CD4-positive, alpha-beta memory T cell (primary cell): ENCODE data around the gene FUCA2. TPM values are rescaled to one million over a fixed set of nuclear protein-coding genes. Genes with fewer than 3 reads are reported as not detected.

Source experiments
- CTCF ChIA-PET: fragments of 350-600 bp; sonication (Branson Sonifier 250); formaldehyde crosslinking; loops from one replicate; lab custom pipeline; 2021; ENCODE audit warnings: inconsistent platforms; ENCODE audit not compliant: partially characterized antibody; lab: Charles Lee
- POLR2A ChIA-PET: fragments of 350-600 bp; sonication (Branson Sonifier 250); formaldehyde crosslinking; loops from one replicate; lab custom pipeline; 2021; ENCODE audit not compliant: partially characterized antibody; lab: Charles Lee
- DNase-seq, 5 donors: peaks; one replicate each; pipeline versions ENCODE4 v3.0.0 to v3.0.0-alpha.2; 2020 to 2022; ENCODE audit warnings: mixed read lengths in 1 of 5
- H3K27ac ChIP-seq: one replicate; pipeline ENCODE4 v1.7.0; 2013; ENCODE audit warnings: low read depth, low read length
- H3K27me3 ChIP-seq: 2 replicates; pipeline ENCODE4 v1.7.0; 2013; ENCODE audit warnings: mild to moderate bottlenecking, low read length, moderate library complexity; ENCODE audit not compliant: insufficient read depth
- H3K36me3 ChIP-seq: 2 replicates; pipeline ENCODE4 v1.7.0; 2013; ENCODE audit warnings: mild to moderate bottlenecking, low read length, moderate library complexity; ENCODE audit not compliant: insufficient read depth
- H3K4me1 ChIP-seq: 2 replicates; pipeline ENCODE4 v1.7.0; 2013; ENCODE audit warnings: mild to moderate bottlenecking, low read length, moderate library complexity; ENCODE audit not compliant: insufficient read depth
- H3K4me3 ChIP-seq, 2 donors: one replicate each; pipeline ENCODE4 v1.7.0; 2013; ENCODE audit warnings: low read length in 2 of 2, mild to moderate bottlenecking in 1 of 2
- H3K9me3 ChIP-seq, 2 donors: one replicate each; pipeline ENCODE4 v1.7.0; 2013; ENCODE audit warnings: low read length in 2 of 2, control low read depth in 1 of 2; ENCODE audit not compliant: control insufficient read depth in 1 of 2
- H3K27ac Mint-ChIP-seq, 7 donors: one replicate each; pipeline ENCODE4 v1.8.0; 2020 to 2021; ENCODE audit warnings: mixed read lengths in 7 of 7, mild to moderate bottlenecking in 6 of 7, inconsistent platforms in 3 of 7, moderate library complexity in 3 of 7
- H3K27me3 Mint-ChIP-seq, 2 donors: one replicate each; pipeline ENCODE4 v1.8.0; 2020 to 2021; ENCODE audit warnings: mixed read lengths in 2 of 2
- H3K36me3 Mint-ChIP-seq, 2 donors: one replicate each; pipeline ENCODE4 v1.8.0; 2020 to 2021; ENCODE audit warnings: mixed read lengths in 2 of 2, inconsistent platforms in 1 of 2, mild to moderate bottlenecking in 1 of 2
- H3K4me1 Mint-ChIP-seq, 4 donors: one replicate each; pipeline ENCODE4 v1.8.0; 2020 to 2021; ENCODE audit warnings: mixed read lengths in 4 of 4, mild to moderate bottlenecking in 1 of 4
- H3K4me3 Mint-ChIP-seq, 8 donors: one replicate each; pipeline ENCODE4 v1.8.0; 2020 to 2021; ENCODE audit warnings: mixed read lengths in 8 of 8, mild to moderate bottlenecking in 7 of 8, moderate library complexity in 6 of 8, inconsistent platforms in 3 of 8
- H3K9me3 Mint-ChIP-seq, 8 donors: one replicate each; pipeline ENCODE4 v1.8.0; 2020 to 2021; ENCODE audit warnings: mixed read lengths in 8 of 8, mild to moderate bottlenecking in 5 of 8, inconsistent platforms in 3 of 8, moderate library complexity in 1 of 8
- intact Hi-C: fragments of 100-400 bp; cut with micrococcal nuclease; formaldehyde crosslinking; loops from one replicate; pipeline ENCODE4 v1.15.1; 2023
- polyA plus RNA-seq, 2 donors: library from polyadenylated mRNA; unstranded; fragments of 300-500 nt; fragmentation: Illumina TruSeq; gene quantifications; one replicate each; pipeline ENCODE4 v1.2.3, GENCODE V29; 2021
- total RNA-seq, 2 experiments: library from RNA; stranded (reverse); gene quantifications; one replicate each; pipeline ENCODE4 v1.2.3, GENCODE V29; 2021

The FUCA2 gene
- total and polyA plus RNA-seq, 4 experiments from 2014 or later: 10.6 to 26.3 (median 11.8) TPM

DNA sequence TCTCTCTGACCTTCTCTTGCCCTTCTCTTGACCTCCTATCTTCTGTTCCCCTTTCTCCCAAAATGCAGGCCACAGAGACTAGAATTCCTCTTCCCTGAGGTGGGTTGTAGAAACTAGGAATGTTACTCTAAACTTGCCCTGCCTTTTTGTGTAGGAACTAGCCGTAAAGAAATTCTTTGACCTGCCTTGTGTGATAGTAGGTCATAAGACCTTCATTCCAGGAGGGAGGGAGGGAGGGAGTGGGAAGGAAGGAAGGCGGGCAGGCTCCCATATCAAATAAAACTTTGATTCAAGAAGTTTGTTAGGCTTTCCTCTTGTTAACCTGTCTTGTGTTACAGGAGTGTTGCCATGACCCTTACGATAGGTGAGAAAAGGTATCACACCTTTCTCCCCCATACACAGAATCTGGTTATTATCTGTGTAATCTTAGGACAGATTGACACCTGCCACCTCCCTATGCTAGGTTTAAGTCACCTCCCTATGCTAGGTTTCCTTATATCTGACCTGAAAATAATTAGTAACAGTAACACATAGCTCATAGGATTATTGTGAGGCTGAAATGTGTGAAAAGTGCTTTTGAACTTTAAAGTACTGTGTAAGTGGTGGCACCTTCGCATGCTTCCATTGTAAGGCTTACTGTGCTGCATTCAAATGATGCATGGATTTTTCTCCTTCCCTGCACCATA is 32.6 kb upstream of the FUCA2 start:
- Mint-ChIP-seq H3K4me3 (peak overlapping the region in 5 of 8 donors; percentile 49 to 88 (median 80)), H3K27me3 (no peaks in the 10 kb centered on the region), H3K4me1 (peaks cover 71 to 95% (median 88%) of the 10 kb centered on the region in 4 donors), H3K36me3 (no peaks in the 10 kb centered on the region), H3K27ac (peak overlapping the region; percentile 49 to 97 (median 95)), H3K9me3 (no peaks in the 10 kb centered on the region)
- Histone ChIP-seq H3K36me3 (no peaks in the 10 kb centered on the region), H3K27ac (no peak overlapping the region), H3K27me3 (no peaks in the 10 kb centered on the region), H3K4me3 (no peak overlapping the region), H3K9me3 (no peaks in the 10 kb centered on the region), H3K4me1 (peaks cover 100% of the 10 kb centered on the region)
- ChIA-PET CTCF (interaction anchor here (1.2 to 10.5 kb wide), 3 partner anchors 9 to 32 kb away, joined by 3 to 114 read pairs (median 3); partner anchors contain the start of gene FUCA2), POLR2A (interaction anchor here (0.6 to 4.3 kb wide), 2 partner anchors 7 to 45 kb away, joined by 3 to 40 read pairs; no protein-coding TSS in a partner anchor)
- intact Hi-C loops: no loop called here
- no peak for DNase-seq

DNA sequence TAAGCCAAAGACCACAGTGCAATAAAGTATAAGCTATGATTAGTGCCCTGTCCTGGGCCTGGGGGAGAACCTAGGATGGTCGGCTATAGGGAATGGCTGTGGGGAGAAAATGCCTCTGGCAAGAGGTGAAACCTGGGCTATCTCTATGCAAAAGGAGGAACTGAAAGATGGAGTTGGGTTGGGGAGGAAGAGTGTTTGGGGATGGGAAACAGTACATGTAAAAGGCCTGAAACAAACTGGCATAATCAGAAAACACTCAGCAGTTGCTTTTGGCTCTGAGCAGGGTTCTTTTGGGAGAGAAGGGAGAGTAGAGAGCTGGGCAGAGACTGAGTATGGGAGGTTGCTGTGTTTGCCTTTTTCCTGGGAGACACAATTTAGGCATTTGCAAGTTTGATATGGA is 31.9 kb upstream of the FUCA2 start:
- Histone ChIP-seq H3K4me1 (peaks cover 100% of the 10 kb centered on the region), H3K9me3 (no peaks in the 10 kb centered on the region), H3K27ac (no peak overlapping the region), H3K36me3 (no peaks in the 10 kb centered on the region), H3K4me3 (no peak overlapping the region), H3K27me3 (no peaks in the 10 kb centered on the region)
- H3K9me3 Mint-ChIP-seq: no peaks in the 10 kb centered on the region
- DNase-seq: no peak
- CTCF ChIA-PET: interaction anchor here (1.3 to 10.5 kb wide), 3 partner anchors 8 to 32 kb away, joined by 3 to 114 read pairs (median 3); partner anchors contain the start of gene FUCA2
- peak overlapping the region; percentile 45 to 96 (median 89) for H3K27ac Mint-ChIP-seq
- POLR2A ChIA-PET: interaction anchor here (0.9 to 8.3 kb wide), 6 partner anchors 8 to 521 kb away, joined by 3 to 104 read pairs (median 4); partner anchors contain the start of genes FUCA2 and LTV1
- no peaks in the 10 kb centered on the region for H3K27me3 Mint-ChIP-seq
- peak overlapping the region in 7 of 8 donors; percentile 7 to 76 (median 36) for H3K4me3 Mint-ChIP-seq
- peaks cover 71 to 95% (median 87%) of the 10 kb centered on the region in 4 donors for H3K4me1 Mint-ChIP-seq
- H3K36me3 Mint-ChIP-seq: peaks cover 0 to under 1% of the 10 kb centered on the region in 2 donors
- intact Hi-C loops: no loop called here

DNA sequence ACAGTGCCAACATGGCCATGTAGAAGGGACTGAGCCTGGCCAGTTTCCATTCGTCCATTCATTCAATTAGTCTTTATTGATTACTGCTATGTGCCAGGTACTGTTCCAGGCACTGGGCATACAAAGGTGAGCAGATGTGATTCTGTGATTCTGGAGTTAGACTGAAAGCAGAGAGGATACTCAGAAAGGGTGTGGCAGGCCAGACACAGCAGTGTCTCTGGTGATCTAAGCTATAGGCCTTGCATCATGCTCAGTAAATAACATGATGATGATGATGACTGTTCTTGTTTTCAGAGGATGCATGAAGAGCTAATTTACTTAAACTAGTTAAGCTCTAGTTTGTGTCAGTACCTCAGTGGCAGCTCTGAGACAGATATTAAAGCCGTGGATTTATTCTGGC is 31.4 kb upstream of the FUCA2 start:
- no peak for DNase-seq
- H3K36me3 ChIP-seq: no peaks in the 10 kb centered on the region
- Mint-ChIP-seq H3K27ac (peak overlapping the region; percentile 45 to 96 (median 89)), H3K9me3 (no peaks in the 10 kb centered on the region), H3K4me1 (peaks cover 70 to 95% (median 88%) of the 10 kb centered on the region in 4 donors), H3K36me3 (peaks cover 0 to 6% of the 10 kb centered on the region in 2 donors), H3K27me3 (no peaks in the 10 kb centered on the region), H3K4me3 (peak overlapping the region in 7 of 8 donors; percentile 23 to 76 (median 56))
- ChIA-PET POLR2A (interaction anchor here (0.9 to 8.3 kb wide), 6 partner anchors 9 to 521 kb away, joined by 3 to 104 read pairs (median 4); partner anchors contain the start of genes FUCA2 and LTV1), CTCF (interaction anchor here (1.2 to 10.5 kb wide), 4 partner anchors 19 to 46 kb away, joined by 3 to 114 read pairs (median 4); partner anchors contain the start of gene FUCA2)
- H3K27me3 ChIP-seq: no peaks in the 10 kb centered on the region
- H3K9me3 ChIP-seq: no peaks in the 10 kb centered on the region
- H3K4me1 ChIP-seq: peaks cover 97% of the 10 kb centered on the region
- intact Hi-C loops: no loop called here
- H3K4me3 ChIP-seq: no peak overlapping the region
- no peak overlapping the region for H3K27ac ChIP-seq

DNA sequence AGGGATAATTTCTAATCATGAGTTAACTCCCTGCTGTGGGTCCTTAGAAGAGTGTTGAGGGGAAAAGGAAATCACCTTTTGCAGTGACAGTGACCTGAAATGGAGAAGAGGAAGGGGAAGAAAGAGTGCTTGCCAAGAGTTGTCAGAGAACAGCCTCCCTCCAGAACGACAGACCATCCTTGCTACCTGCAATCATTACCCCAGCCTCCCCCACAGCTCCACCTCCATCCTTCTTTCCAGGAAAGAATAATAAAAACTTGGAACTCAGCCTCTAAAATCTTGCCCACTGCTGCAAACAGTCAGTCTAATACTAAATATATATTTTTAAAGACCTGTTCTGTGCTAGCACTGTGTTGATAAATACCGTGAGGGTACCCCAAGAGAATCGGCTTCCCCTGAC is 28.7 kb upstream of the FUCA2 start:
- H3K27ac ChIP-seq: peak overlapping the region; percentile 73
- H3K4me3 ChIP-seq: peak overlapping the region in 1 of 2 donors; percentile 71

DNA sequence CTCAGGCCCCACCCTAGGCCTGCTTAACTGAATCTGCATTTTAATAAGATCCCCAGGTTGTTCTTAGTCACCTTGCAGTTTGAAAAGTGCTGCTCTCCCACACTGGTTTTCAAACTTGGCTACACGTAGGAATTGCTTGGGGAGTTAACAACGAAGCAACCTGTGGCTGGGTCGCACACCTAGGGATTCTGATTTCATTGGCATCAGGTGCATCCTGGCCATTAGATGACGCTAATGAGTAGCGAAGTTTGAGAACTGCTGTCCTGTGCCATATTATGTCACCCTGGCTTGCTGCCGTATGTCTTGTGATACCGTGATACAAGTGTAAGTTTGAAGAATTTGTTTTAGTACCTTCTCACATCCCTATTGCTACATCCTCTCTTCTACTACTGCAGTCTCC is 28.2 kb upstream of the FUCA2 start:
- peak overlapping the region; percentile 91 to 96 (median 96) for H3K27ac Mint-ChIP-seq
- peaks cover 77% of the 10 kb centered on the region for H3K4me1 ChIP-seq
- ChIA-PET POLR2A (interaction anchor here (0.7 to 8.3 kb wide), 9 partner anchors 7 to 303 kb away, joined by 4 to 104 read pairs (median 11); partner anchors contain the start of genes ADAT2, FUCA2, LTV1 and PEX3), CTCF (interaction anchor here (1.2 to 10.5 kb wide), 6 partner anchors 10 to 37 kb away, joined by 5 to 114 read pairs (median 7); partner anchors contain the start of gene FUCA2)
- peak overlapping the region; percentile 88 to 95 (median 92) for H3K4me3 Mint-ChIP-seq
- H3K9me3 Mint-ChIP-seq: no peaks in the 10 kb centered on the region
- intact Hi-C loops: loop anchor here (5.0 to 10.0 kb wide), 2 partner anchors 303 to 595 kb away; partner anchors contain the start of genes HIVEP2 and LTV1
- H3K36me3 ChIP-seq: no peaks in the 10 kb centered on the region
- peaks cover 54 to 82% (median 73%) of the 10 kb centered on the region in 4 donors for H3K4me1 Mint-ChIP-seq
- peaks cover 0 to 7% of the 10 kb centered on the region in 2 donors for H3K36me3 Mint-ChIP-seq
- H3K27me3 ChIP-seq: no peaks in the 10 kb centered on the region
- no peaks in the 10 kb centered on the region for H3K9me3 ChIP-seq
- H3K4me3 ChIP-seq: peak overlapping the region in 1 of 2 donors; percentile 71
- peak overlapping the region; percentile 73 for H3K27ac ChIP-seq
- DNase-seq: peak; percentile 40 to 65 (median 49)
- H3K27me3 Mint-ChIP-seq: no peaks in the 10 kb centered on the region

More for the DNA sequence above, 28.7 kb upstream of the FUCA2 start:
- H3K27me3 ChIP-seq: no peaks in the 10 kb centered on the region
- no peaks in the 10 kb centered on the region for H3K9me3 ChIP-seq
- Mint-ChIP-seq H3K4me3 (peak overlapping the region; percentile 88 to 95 (median 92)), H3K9me3 (no peaks in the 10 kb centered on the region), H3K4me1 (peaks cover 58 to 87% (median 77%) of the 10 kb centered on the region in 4 donors), H3K27me3 (no peaks in the 10 kb centered on the region), H3K36me3 (peaks cover 0 to 7% of the 10 kb centered on the region in 2 donors), H3K27ac (peak overlapping the region; percentile 91 to 96 (median 96))
- POLR2A ChIA-PET: interaction anchor here (0.5 to 8.3 kb wide), 6 partner anchors 9 to 582 kb away, joined by 4 to 104 read pairs (median 6); partner anchors contain the start of genes ADAT2, FUCA2 and PEX3
- H3K36me3 ChIP-seq: no peaks in the 10 kb centered on the region
- peaks cover 81% of the 10 kb centered on the region for H3K4me1 ChIP-seq
- CTCF ChIA-PET: interaction anchor here (1.7 to 10.5 kb wide), 4 partner anchors 11 to 36 kb away, joined by 6 to 114 read pairs (median 14); partner anchors contain the start of gene FUCA2
- intact Hi-C loops: no loop called here
- DNase-seq: no peak

DNA sequence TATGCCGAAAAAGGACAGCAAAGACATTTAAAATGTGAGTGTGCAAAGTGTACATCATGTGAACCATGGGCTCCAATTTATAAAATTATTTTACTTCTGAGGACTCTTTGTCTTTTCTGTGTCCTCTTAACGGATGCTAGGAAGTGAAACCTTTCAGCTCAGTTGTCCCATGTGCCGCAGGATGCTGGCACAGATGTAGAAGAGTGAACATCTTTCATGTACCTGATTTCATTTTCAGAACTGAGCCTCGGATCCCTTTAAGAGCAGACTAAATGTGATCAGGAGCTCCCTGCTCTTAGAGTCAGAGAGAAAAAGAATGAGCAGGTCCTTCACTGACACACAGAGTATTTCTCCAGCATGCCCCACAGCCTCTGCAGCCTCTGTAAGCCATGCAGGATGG is 27.6 kb upstream of the FUCA2 start:
- Histone ChIP-seq H3K4me1 (peaks cover 71% of the 10 kb centered on the region), H3K27ac (peak overlapping the region; percentile 73), H3K9me3 (no peaks in the 10 kb centered on the region), H3K4me3 (peak overlapping the region; percentile 42 to 71), H3K27me3 (no peaks in the 10 kb centered on the region), H3K36me3 (no peaks in the 10 kb centered on the region)
- no peaks in the 10 kb centered on the region for H3K27me3 Mint-ChIP-seq
- ChIA-PET CTCF (interaction anchor here (1.2 to 10.5 kb wide), 6 partner anchors 10 to 37 kb away, joined by 5 to 114 read pairs (median 10); partner anchors contain the start of gene FUCA2), POLR2A (interaction anchor here (0.8 to 8.3 kb wide), 11 partner anchors 7 to 304 kb away, joined by 3 to 104 read pairs (median 13); partner anchors contain the start of genes ADAT2, FUCA2, LTV1 and PEX3)
- peaks cover 49 to 76% (median 67%) of the 10 kb centered on the region in 4 donors for H3K4me1 Mint-ChIP-seq
- peak overlapping the region; percentile 88 to 95 (median 92) for H3K4me3 Mint-ChIP-seq
- DNase-seq: peak in 2 of 5 donors; percentile 29 to 32
- H3K9me3 Mint-ChIP-seq: no peaks in the 10 kb centered on the region
- H3K27ac Mint-ChIP-seq: peak overlapping the region; percentile 91 to 96 (median 96)
- intact Hi-C loops: loop anchor here (5.0 to 10.0 kb wide), 2 partner anchors 303 to 594 kb away; partner anchors contain the start of genes HIVEP2 and LTV1
- peaks cover 0 to 7% of the 10 kb centered on the region in 2 donors for H3K36me3 Mint-ChIP-seq
